GM23338 (cell line): ENCODE data around the gene MAP3K14.

Experiments
- CREB1 ChIP-seq: fragments of 250-450 bp; sonication (Bioruptor Pico); IDR thresholded peaks from 2 replicates; pipeline ENCODE4 v1.5.0; 2020; ENCODE audit warnings: low read depth, mild to moderate bottlenecking, moderate library complexity
- ETS1 ChIP-seq: IDR thresholded peaks from 2 replicates; pipeline ENCODE4 v1.6.1; 2016; ENCODE audit warnings: antibody characterized with exemption
- EZH2 ChIP-seq: fragments of 200-600 bp; sonication (generic); IDR thresholded peaks from one replicate; pipeline ENCODE4 v1.8.0; 2017; ENCODE audit warnings: antibody characterized with exemption, mild to moderate bottlenecking, low read depth; ENCODE audit not compliant: unreplicated experiment
- EZH2phosphoT487 ChIP-seq: fragments of 200-600 bp; sonication (generic); IDR thresholded peaks from one replicate; pipeline ENCODE4 v1.8.1; 2018; ENCODE audit warnings: antibody characterized with exemption; ENCODE audit not compliant: unreplicated experiment
- JUNB ChIP-seq: IDR thresholded peaks from one replicate; pipeline ENCODE4 v1.6.1; 2016; ENCODE audit warnings: antibody characterized with exemption; ENCODE audit not compliant: unreplicated experiment
- NANOG ChIP-seq: IDR thresholded peaks from 2 replicates; pipeline ENCODE4 v1.6.1; 2016; ENCODE audit warnings: antibody characterized with exemption, borderline replicate concordance
- POLR2AphosphoS5 ChIP-seq: IDR thresholded peaks from 2 replicates; pipeline ENCODE4 v1.6.1; 2016; ENCODE audit warnings: antibody characterized with exemption, low read depth
- REST ChIP-seq: IDR thresholded peaks from one replicate; pipeline ENCODE4 v1.6.1; 2018; ENCODE audit warnings: antibody characterized with exemption; ENCODE audit not compliant: unreplicated experiment
- ZNF114 ChIP-seq: fragments of 250-450 bp; sonication (Bioruptor Pico); IDR thresholded peaks from 2 replicates; pipeline ENCODE4 v1.5.0; 2020; ENCODE audit warnings: mild to moderate bottlenecking, moderate library complexity
- TF ChIP-seq, protein P1 (sequence below), 2 experiments: fragments of 200-600 bp in 1 of 2; sonication (generic) in 1 of 2; conservative IDR thresholded peaks; 2 replicates each; pipeline versions ENCODE4 v1.5.1 to v1.6.1; 2016 to 2017; ENCODE audit warnings: antibody characterized with exemption in 2 of 2, low read depth in 2 of 2, mild to moderate bottlenecking in 2 of 2, moderate library complexity in 1 of 2

DNA sequence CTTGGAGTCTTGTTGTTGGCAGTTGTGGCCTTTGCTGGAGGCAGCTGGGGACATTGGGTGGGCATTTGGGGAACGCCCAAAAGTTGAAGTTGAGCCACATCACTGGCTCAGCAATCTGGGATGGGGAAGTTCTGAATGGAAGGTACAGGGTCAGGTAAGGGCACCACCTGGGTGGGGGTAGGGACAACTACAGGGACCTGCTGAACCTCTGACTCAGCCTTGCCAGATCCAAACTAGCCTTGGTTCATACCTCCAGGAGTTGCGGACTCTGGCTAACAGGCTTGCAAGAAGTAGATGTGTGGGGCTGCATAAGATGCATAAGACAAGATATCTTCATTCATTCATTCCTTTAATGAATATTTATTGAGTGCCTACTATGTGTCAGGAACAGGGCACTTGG is 79.1 kb downstream of the MAP3K14 start:
- TF ChIP-seq, protein P1, sequence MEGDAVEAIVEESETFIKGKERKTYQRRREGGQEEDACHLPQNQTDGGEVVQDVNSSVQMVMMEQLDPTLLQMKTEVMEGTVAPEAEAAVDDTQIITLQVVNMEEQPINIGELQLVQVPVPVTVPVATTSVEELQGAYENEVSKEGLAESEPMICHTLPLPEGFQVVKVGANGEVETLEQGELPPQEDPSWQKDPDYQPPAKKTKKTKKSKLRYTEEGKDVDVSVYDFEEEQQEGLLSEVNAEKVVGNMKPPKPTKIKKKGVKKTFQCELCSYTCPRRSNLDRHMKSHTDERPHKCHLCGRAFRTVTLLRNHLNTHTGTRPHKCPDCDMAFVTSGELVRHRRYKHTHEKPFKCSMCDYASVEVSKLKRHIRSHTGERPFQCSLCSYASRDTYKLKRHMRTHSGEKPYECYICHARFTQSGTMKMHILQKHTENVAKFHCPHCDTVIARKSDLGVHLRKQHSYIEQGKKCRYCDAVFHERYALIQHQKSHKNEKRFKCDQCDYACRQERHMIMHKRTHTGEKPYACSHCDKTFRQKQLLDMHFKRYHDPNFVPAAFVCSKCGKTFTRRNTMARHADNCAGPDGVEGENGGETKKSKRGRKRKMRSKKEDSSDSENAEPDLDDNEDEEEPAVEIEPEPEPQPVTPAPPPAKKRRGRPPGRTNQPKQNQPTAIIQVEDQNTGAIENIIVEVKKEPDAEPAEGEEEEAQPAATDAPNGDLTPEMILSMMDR (conservative IDR thresholded peaks at IDR 0.05; ENCODE audit: low read depth in 2 of 2), result no peak
- TF ChIP-seq EZH2phosphoT487 (no peak), EZH2 (no peak), JUNB (no peak), ETS1 (no peak), NANOG (no peak), CREB1 (no peak), POLR2AphosphoS5 (no peak), REST (no peak), ZNF114 (CRISPR knock-in tag) (no peak)
